Activated CD4-positive, alpha-beta T cell treated with anti-CD3 and anti-CD28 coated beads, Interleukin-2, amount 50 U/mL, for 48 hours (primary cell): ENCODE measurements around the gene NBAS.

ENCODE experiments used
- DNase-seq, 2 experiments: peaks; one replicate each; pipeline ENCODE4 v3.0.0-alpha.2; 2020

NBAS gene

GRCh38 chr2:15588329-15588919 lies 27.3 kb upstream of the NBAS start:
- peak; percentile 35 to 56 for DNase-seq

GRCh38 chr2:15584767-15585469 lies 23.8 kb upstream of the NBAS start:
- no peak for DNase-seq

- no peak for DNase-seq
These were observed 23.2 kb upstream of the NBAS start for GRCh38 chr2:15584316-15584715.

DNA sequence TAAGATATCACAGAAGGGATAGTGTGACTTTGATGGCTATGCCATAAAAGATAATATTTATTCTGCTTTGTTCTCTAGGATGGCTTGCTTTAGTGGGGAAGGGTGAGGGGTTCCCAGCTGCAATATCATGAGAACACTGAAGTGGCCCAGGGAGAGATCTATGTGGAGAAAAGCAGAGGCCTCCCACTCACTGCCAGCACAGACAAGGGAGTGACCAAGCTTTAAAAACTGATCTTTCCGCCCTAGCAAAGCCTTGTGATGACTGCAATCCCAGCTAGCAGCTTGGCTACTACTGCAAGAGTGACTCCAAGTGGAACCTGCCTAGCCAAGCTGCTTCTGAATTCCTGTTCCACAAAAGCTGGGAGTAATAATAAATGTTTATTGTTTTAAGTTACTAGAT lies 22.7 kb upstream of the NBAS start:
- DNase-seq, result no peak

DNA sequence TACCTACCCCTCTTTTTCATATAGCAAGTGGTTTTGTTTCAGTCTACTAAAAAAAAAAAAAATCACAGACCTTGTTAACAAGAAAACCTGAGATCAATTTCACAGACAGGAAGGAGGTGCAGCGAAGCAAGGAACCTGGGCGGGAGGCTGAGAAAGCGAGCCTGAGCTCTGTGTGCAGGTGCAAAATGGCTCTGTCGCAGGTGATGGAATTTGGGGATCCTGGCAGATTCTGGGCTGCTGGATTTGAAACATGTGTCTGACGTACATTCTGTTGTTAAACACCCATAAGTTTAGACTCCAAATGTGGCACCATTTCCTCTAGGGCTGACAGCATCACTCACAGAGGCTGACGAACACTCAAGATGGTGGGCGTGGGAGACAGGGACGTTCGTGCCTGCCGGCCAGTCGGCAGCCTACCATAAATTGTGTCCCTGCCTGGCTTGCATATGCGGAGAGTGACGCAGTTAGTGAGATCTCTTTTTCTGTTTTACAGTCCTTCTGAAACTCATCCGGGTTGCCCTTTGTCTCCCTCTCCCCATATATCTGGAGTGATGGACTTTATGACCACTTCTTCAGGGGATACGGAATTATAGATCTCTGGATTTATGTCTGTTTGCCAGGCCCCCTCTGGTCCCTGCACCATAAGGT lies 21.7 kb upstream of the NBAS start:
- DNase-seq, result no peak

DNA sequence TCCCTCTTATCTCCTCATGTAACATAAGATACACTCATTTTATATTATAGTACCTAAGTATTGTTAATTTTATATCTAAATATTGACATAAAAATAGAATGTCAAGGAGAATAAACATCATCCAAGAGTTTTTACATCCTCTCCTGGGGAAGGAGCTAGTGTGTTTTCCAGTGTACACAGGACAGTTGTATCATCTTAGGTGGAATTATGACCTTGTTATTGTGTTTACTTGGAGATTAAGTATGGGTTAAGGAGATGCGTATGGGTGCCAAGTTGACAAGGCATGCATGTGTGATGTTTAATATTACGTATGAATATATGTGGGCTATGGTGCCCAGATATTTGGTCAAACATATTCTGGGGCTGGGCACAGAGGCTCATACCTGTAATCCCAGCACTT lies 19.3 kb upstream of the NBAS start:
- no peak for DNase-seq

DNA sequence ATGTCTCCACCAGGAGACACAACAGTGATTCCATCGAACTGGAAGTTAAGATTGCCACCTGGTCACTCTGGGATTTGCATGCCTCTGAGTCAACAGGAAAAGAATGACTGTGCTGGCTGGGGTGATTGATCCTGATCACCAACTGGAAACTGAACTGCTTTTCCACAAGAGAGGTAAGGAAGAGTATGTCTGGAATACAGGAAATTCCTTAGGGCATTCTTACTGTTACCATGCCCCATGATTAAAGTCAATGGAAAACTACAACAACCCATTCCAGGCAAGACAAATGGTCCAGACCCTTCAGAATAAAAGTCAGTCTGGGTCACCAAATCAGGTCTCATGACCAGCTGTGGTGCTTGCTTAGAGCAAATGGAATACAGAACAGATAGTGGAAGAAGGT lies 18.5 kb upstream of the NBAS start:
- DNase-seq, result no peak

DNA sequence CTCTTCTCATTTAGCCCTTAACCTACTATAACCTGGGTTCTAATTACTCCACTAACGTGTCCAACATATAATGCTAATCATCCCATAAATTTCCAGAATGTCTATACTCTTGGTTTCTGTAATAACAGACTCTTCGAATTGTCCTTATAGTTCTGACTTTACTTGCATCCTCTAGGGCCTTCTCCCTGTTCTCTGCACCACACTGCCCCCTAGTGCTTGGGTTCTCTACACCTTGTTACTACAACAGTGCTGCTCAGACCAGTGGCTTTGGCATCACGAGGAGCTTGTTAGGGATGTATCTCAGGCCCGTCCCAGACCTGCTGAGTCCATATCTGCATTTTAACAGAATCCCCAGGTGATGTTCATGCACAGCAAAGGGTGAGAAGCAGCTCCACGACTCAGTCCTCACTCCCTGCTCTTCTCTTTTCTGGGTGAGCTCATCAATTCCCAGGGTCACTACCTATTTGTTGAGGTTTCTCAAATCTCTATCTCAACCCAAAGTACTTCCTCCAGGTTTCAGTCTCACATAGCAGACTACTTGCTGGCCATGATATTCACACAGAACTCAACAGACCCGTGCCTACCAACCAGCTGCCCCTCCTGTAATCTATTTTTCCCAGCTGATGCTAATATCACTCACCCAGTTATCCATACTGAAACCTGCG lies 16.1 kb upstream of the NBAS start:
- DNase-seq, result peak; percentile 95 to 96

DNA sequence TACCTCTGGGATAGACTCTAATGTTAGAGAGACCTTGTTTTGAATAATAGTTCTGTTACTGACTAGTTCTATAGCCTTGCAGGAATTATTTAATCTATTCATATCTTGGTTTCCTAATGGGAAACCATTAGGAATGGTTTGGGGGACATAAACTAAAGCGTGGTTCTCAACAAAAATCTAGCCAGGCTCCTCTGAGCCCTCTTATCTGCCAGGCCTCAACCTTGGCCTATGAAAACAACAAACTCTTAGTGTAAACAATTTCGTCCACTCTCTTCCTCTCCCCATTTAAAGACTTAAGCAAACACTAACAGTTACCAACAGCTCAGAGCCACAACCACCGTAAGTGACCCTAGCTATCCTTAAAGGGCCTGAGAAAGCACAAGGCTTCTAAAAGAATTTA lies 10.6 kb upstream of the NBAS start:
- DNase-seq, result no peak

GRCh38 chr2:15570104-15570503 lies 9.0 kb upstream of the NBAS start:
- no peak for DNase-seq

DNA sequence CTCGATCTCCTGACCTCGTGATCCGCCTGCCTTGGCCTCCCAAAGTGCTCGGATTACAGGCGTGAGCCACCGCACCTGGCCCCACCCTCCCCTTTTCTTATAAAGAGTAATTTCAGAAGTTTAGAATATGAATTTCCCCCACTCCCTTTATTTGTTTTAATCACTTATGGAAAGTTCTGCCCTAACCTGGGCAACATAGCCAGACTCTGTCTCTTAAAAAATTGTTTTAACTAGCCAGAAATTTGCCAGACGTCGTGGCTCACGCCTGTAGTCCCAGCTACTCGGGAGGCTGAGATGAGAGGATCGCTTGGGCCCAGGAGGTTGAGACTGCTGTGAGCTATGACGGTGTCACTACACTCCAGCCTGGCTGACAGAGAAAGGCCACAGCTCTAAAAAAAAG lies 7.7 kb upstream of the NBAS start:
- no peak for DNase-seq

DNA sequence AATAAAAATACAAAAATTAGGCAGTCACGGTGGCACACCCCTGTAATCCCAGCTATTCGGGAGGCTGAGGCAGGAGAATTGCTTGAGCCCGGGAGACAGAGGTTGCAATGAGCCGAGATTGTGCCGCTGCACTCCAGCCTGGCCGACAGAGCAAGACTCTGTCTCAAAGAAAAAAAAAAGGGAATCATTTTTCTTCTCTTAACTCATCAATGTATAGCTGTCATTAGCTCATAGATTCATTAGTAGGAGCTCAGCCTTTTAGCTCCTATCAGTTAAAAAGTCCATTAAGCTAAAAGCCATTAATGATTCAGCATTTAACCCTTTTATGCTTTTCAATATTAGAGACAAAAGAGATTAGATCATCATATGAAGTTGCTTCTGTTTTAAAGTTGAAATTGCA lies 5.8 kb upstream of the NBAS start:
- no peak for DNase-seq

DNA sequence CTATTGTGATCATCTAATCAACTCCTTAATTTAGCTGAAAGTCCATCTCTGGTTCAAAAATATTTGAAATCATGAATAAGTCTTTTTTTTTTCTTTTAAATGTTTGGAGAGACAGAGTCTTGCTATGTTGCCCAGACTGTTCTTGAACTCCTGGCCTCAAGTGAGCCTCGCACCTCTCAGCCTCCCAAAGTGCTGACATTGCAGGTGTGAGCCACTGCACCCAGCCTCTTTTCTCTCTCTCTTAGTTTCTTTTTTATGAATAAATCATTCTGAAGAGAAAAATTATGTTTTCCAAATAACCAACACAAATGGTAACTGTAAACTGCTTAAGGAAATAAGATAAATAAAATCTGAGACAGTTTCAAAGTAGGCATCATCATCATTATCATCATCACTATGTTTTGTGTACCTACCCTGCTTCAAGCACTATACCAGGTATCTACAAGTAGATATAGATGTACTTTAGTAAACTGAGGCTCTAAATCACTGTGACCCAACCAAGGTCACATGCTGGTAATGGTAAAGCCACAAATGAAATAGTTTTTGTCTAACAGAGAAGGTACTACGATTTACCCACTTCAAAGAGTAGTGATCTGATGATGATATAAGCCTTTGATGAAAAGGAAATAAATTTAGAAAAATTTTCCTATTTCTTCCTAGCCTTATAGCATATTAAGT lies 5.0 kb upstream of the NBAS start:
- DNase-seq, result no peak

DNA sequence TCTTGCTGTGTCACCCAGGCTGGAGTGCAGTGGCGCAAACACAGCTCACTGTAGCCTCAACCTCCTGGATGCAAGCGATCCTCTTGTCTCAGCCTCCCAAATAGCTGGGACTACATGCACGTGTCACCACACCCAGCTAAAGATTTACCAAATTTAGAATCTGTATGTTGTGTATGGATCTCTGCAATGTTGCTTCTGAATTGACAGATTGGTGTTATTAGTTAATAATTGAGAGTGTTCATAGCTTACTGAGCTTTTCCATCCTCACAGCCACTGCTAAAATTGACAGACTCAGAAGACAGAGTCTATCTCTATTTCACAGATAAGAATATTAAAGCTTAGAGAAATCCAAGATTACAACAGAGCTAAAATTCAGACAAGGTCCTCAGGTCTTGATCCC lies 4.3 kb upstream of the NBAS start:
- DNase-seq, result no peak

DNA sequence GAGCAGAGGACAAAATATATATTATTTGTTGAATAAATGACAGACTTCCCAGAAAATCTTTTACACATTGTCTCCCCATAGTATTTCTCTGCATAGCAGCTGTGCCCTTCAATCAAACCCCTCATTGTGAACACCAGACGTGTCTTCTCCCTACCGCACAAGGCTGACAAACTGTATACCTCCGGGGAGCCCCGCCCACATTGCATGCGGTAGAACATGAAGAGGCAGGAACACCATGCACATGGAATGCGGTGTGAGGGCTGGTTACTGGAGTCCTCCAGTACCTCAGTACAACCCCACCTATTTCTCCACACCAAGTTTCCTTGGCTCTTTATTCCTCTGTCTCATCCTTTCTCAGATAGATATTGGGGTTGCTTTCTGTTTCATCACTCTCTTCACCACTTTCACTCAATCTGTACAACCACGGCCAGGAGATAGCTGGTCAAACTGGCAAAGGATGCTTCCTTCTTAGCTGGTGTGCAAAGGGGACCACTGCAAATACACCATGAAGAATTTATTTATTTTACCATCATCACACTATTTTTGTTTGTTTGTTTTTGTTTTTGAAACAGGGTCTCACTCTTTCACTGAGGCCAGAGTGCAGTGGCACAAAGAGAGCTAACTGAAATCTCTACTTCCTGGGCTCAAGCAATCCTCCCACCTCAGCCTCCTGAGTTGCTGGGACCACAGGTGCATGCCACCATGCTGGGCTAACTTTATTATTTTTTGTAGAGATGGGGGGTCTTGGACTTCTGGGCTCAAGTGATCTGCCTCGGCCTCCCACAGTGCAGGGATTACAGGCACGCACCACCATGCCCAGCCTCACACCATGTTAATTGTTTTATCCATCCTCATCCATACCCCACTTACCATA lies 2.3 kb upstream of the NBAS start:
- no peak for DNase-seq

DNA sequence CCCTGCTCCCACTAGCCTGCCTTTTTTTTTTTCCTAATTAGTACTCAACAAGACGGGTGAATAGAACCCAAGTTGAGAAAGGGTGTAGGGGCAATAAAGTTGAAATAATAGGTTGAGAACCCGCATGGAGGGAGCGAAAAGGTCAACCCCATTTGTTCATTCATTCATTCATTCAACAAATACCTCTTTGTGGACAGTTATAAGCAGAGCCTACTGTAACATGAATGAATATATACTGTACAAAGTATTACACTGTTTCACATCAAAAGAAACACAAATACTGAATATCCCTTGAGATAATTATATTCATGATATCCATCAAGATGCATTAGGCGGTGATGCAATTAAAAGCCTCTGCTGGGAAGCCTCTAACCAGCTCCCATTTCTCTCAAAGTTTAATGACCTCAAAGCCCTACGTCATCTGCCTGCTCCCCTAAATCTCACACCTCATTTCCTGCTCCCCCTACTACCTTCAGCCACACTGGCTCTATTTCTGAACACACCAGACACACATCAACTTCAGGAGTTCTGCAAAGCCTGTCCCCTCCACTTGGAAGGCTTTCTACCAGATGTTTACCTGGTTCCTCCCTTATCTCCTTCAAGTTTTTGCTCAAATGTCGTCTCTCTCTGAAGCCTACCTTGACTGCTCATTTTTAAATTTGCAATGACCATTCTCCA lies 1.4 kb upstream of the NBAS start:
- DNase-seq, result no peak

GRCh38 chr2:15561574-15562344 lies 625 bp upstream of the NBAS start:
- DNase-seq, result peak; percentile 21 to 39

GRCh38 chr2:15560140-15560987 lies 770 bp downstream of the NBAS start:
- DNase-seq, result peak in 1 of 2 experiments; percentile 19

GRCh38 chr2:15559379-15560139 lies 1.6 kb downstream of the NBAS start:
- no peak for DNase-seq
